HS-27A (cell line): ENCODE results near the gene COMMD6.
A peak's percentile ranks its signal among the peaks of the same experiment; 100 is the strongest.

Source experiments
- DNase-seq: peaks from one replicate; pipeline ENCODE4 v3.0.0-alpha.2; 2012; ENCODE audit warnings: low read depth, missing footprints

The COMMD6 gene

GRCh38 chr13:75521956-75522355 lies 15.7 kb downstream of the COMMD6 start:
- DNase-seq: no peak

GRCh38 chr13:75518439-75519088 lies 19.1 kb downstream of the COMMD6 start:
- no peak for DNase-seq

GRCh38 chr13:75514080-75514995 lies 23.3 kb downstream of the COMMD6 start:
- DNase-seq: no peak

- DNase-seq: no peak
Measured at GRCh38 chr13:75513271-75513670, 24.4 kb downstream of the COMMD6 start.

- no peak for DNase-seq
Measured at GRCh38 chr13:75512253-75512652, 25.4 kb downstream of the COMMD6 start.

GRCh38 chr13:75511051-75511625 lies 26.5 kb downstream of the COMMD6 start:
- DNase-seq: no peak

- no peak for DNase-seq
Measured at GRCh38 chr13:75508002-75508548, 29.6 kb downstream of the COMMD6 start.

GRCh38 chr13:75507027-75508001 lies 30.3 kb downstream of the COMMD6 start:
- DNase-seq: no peak

GRCh38 chr13:75506018-75506417 lies 31.6 kb downstream of the COMMD6 start:
- no peak for DNase-seq

GRCh38 chr13:75505327-75505726 lies 32.3 kb downstream of the COMMD6 start:
- no peak for DNase-seq

- peak; percentile 9 for DNase-seq
Measured at GRCh38 chr13:75495938-75496337, 41.7 kb downstream of the COMMD6 start.

GRCh38 chr13:75494491-75494890 lies 43.1 kb downstream of the COMMD6 start:
- no peak for DNase-seq

GRCh38 chr13:75493156-75493555 lies 44.5 kb downstream of the COMMD6 start:
- DNase-seq: no peak

- no peak for DNase-seq
Measured at GRCh38 chr13:75492389-75492788, 45.3 kb downstream of the COMMD6 start.

- no peak for DNase-seq
Measured at GRCh38 chr13:75491376-75491775, 46.3 kb downstream of the COMMD6 start.

GRCh38 chr13:75489502-75490263 lies 48.0 kb downstream of the COMMD6 start:
- no peak for DNase-seq

GRCh38 chr13:75486146-75487062 lies 51.2 kb downstream of the COMMD6 start:
- DNase-seq: no peak

GRCh38 chr13:75485286-75486062 lies 52.2 kb downstream of the COMMD6 start:
- DNase-seq: no peak

GRCh38 chr13:75482820-75483079 lies 54.9 kb downstream of the COMMD6 start:
- no peak for DNase-seq
